Forelimb muscle (tissue), 1 donor: Measurements from ENCODE around the gene PTMS. TPM values are rescaled to one million over a fixed set of nuclear protein-coding genes. Genes with fewer than 3 reads are reported as not detected.

ENCODE experiments used
- polyA plus RNA-seq: library from polyadenylated mRNA; unstranded; fragments of 120-200 nt; gene quantifications from one replicate; pipeline ENCODE4 v1.2.1, GENCODE V29; 2013; ENCODE audit not compliant: insufficient read length

PTMS gene
- polyA plus RNA-seq, 1 donor: 373 TPM

Other genes starting within 250 kb of the PTMS start
- gene GAPDH, start 231.8 kb upstream of the PTMS start, polyA plus RNA-seq: 5,430 TPM
- 34.7 TPM for gene IFFO1, start 210.3 kb upstream of the PTMS start, polyA plus RNA-seq
- gene NOP2, start 198.1 kb upstream of the PTMS start, polyA plus RNA-seq: 26.0 TPM
- gene CHD4, start 159.0 kb upstream of the PTMS start, polyA plus RNA-seq: 158 TPM
- gene LPAR5, start 130.4 kb upstream of the PTMS start, polyA plus RNA-seq: 1.1 TPM
- gene ACRBP, start 118.9 kb upstream of the PTMS start, polyA plus RNA-seq: 2.0 TPM
- gene ING4, start 103.2 kb upstream of the PTMS start, polyA plus RNA-seq: 46.6 TPM
- gene ZNF384, start 77.0 kb upstream of the PTMS start, polyA plus RNA-seq: 47.0 TPM
- gene PIANP, start 65.5 kb upstream of the PTMS start, polyA plus RNA-seq: 3.2 TPM
- 63.3 TPM for gene COPS7A, start 42.3 kb upstream of the PTMS start, polyA plus RNA-seq
- 130 TPM for gene MLF2, start 13.2 kb upstream of the PTMS start, polyA plus RNA-seq
- gene LAG3, start 6.2 kb downstream of the PTMS start, polyA plus RNA-seq: 0.70 TPM
- 5.6 TPM for gene CD4, start 23.2 kb downstream of the PTMS start, polyA plus RNA-seq
- 16.8 TPM for gene GPR162, start 55.5 kb downstream of the PTMS start, polyA plus RNA-seq
- 40.3 TPM for gene P3H3, start 62.0 kb downstream of the PTMS start, polyA plus RNA-seq
- gene GNB3, start 74.6 kb downstream of the PTMS start, polyA plus RNA-seq: 32.4 TPM
- 17.5 TPM for gene CDCA3, start 84.9 kb downstream of the PTMS start, polyA plus RNA-seq
- 62.2 TPM for gene USP5, start 85.8 kb downstream of the PTMS start, polyA plus RNA-seq
- 1,115 TPM for gene TPI1, start 101.2 kb downstream of the PTMS start, polyA plus RNA-seq
- gene SPSB2, start 106.9 kb downstream of the PTMS start, polyA plus RNA-seq: 8.9 TPM
- gene LRRC23, start 138.5 kb downstream of the PTMS start, polyA plus RNA-seq: 10.5 TPM
- gene ENO2, start 148.2 kb downstream of the PTMS start, polyA plus RNA-seq: 6.1 TPM
- gene ATN1, start 161.6 kb downstream of the PTMS start, polyA plus RNA-seq: 70.4 TPM
- gene RNU7-1, start 177.5 kb downstream of the PTMS start, polyA plus RNA-seq: not detected
- 155 TPM for gene C12orf57, start 177.7 kb downstream of the PTMS start, polyA plus RNA-seq
- gene PTPN6, start 185.0 kb downstream of the PTMS start, polyA plus RNA-seq: 5.0 TPM
- 304 TPM for gene PHB2, start 204.3 kb downstream of the PTMS start, polyA plus RNA-seq
- gene EMG1, start 204.6 kb downstream of the PTMS start, polyA plus RNA-seq: 28.8 TPM